ENCODE measurements around the gene TRAPPC10. TPM values are rescaled to one million over a fixed set of nuclear protein-coding genes. Genes with fewer than 3 reads are reported as not detected.

The TRAPPC10 gene
- total RNA-seq, 1 experiment from 2014 or later: 31.5 TPM

GRCh38 chr21:43997766-43998742, 14.1 kb upstream of the TRAPPC10 start:
- no TSS peak for BruUV-seq (replicated peaks)
- Histone ChIP-seq H4K20me1 (ENCODE audit: insufficient read depth) (no peaks in the 10 kb centered on the region), H2AFZ (ENCODE audit: low read depth, low read length, poor library complexity, severe bottlenecking) (no peak overlapping the region), H3K27me3 (ENCODE audit: insufficient read depth, low read length) (no peaks in the 10 kb centered on the region), H3K9me3 (ENCODE audit: control insufficient read depth in 1 of 2, insufficient read depth in 1 of 2, low read depth in 1 of 2, low read length in 2 of 2) (no peaks in the 10 kb centered on the region), H3K4me3 (replicated peaks in 1 of 2; ENCODE audit: low read depth in 1 of 2, low read length in 2 of 2) (no peak overlapping the region), H3K4me2 (ENCODE audit: low read length) (no peak overlapping the region), H3K4me1 (ENCODE audit: control insufficient read depth in 1 of 2, insufficient read depth in 2 of 2, low read length in 2 of 2) (no peaks in the 10 kb centered on the region), H3K79me2 (ENCODE audit: insufficient read depth, low read length) (no peaks in the 10 kb centered on the region), H3K9me2 (ENCODE audit: insufficient read depth) (no peaks in the 10 kb centered on the region), H3K9ac (ENCODE audit: low read length) (no peak overlapping the region), H3K27ac (ENCODE audit: low read depth, low read length) (no peak overlapping the region), H3K36me3 (ENCODE audit: control insufficient read depth in 1 of 2, insufficient read depth in 2 of 2, low read length in 2 of 2) (no peaks in the 10 kb centered on the region)
- ATAC-seq: no peak
- no peak for TF ChIP-seq ZBTB33 (IDR thresholded peaks at IDR 0.05; ENCODE audit: extremely low read depth, insufficient replicate concordance, low read length)
- TF ChIP-seq ELF1 (IDR thresholded peaks at IDR 0.05; ENCODE audit: borderline replicate concordance, low read depth): no peak
- TF ChIP-seq EZH2phosphoT487 (IDR thresholded peaks at IDR 0.05; ENCODE audit: borderline replicate concordance): no peak
- intact Hi-C loops (cut with micrococcal nuclease): no loop called here
- ChIA-PET POLR2A (no interaction called here), CTCF (no interaction called here), RAD21 (ENCODE audit: low non-redundant PET in 1 of 2, low total read pairs in 2 of 2, uncharacterized antibody in 2 of 2, unreplicated experiment in 2 of 2) (no interaction called here)
- DNase-seq (ENCODE audit: low read depth, low spot score): no peak

GRCh38 chr21:44000360-44000759, 11.7 kb upstream of the TRAPPC10 start:
- intact Hi-C loops (cut with micrococcal nuclease): loop anchor here (10.0 kb wide), 1 partner anchor 56 kb away; no protein-coding TSS in a partner anchor
- H3K9me2 ChIP-seq (ENCODE audit: insufficient read depth): no peaks in the 10 kb centered on the region
- H3K27me3 ChIP-seq (ENCODE audit: insufficient read depth, low read length): no peaks in the 10 kb centered on the region
- ChIA-PET CTCF (no interaction called here), POLR2A (no interaction called here), RAD21 (ENCODE audit: low non-redundant PET in 1 of 2, low total read pairs in 2 of 2, uncharacterized antibody in 2 of 2, unreplicated experiment in 2 of 2) (no interaction called here)
- no peaks in the 10 kb centered on the region for H3K36me3 ChIP-seq (ENCODE audit: control insufficient read depth in 1 of 2, insufficient read depth in 2 of 2, low read length in 2 of 2)
- TF ChIP-seq SIN3A (IDR thresholded peaks at IDR 0.05; ENCODE audit: low read depth) (no peak), TCF7L2 (IDR thresholded peaks at IDR 0.05; ENCODE audit: borderline replicate concordance, extremely low read depth, insufficient read depth, insufficient read length) (no peak), SP1 (IDR thresholded peaks at IDR 0.05; ENCODE audit: low read depth) (no peak), ATF3 (IDR thresholded peaks at IDR 0.05) (no peak), EZH2phosphoT487 (IDR thresholded peaks at IDR 0.05; ENCODE audit: borderline replicate concordance) (no peak)
- no peak overlapping the region for H3K4me3 ChIP-seq (replicated peaks in 1 of 2; ENCODE audit: low read depth in 1 of 2, low read length in 2 of 2)
- no peak overlapping the region for H2AFZ ChIP-seq (ENCODE audit: low read depth, low read length, poor library complexity, severe bottlenecking)
- DNase-seq (ENCODE audit: low read depth, low spot score): no peak
- BruUV-seq (replicated peaks): no TSS peak
- H4K20me1 ChIP-seq (ENCODE audit: insufficient read depth): no peaks in the 10 kb centered on the region
- H3K4me1 ChIP-seq (ENCODE audit: control insufficient read depth in 1 of 2, insufficient read depth in 2 of 2, low read length in 2 of 2): no peaks in the 10 kb centered on the region
- no peaks in the 10 kb centered on the region for H3K79me2 ChIP-seq (ENCODE audit: insufficient read depth, low read length)
- H3K9me3 ChIP-seq (ENCODE audit: control insufficient read depth in 1 of 2, insufficient read depth in 1 of 2, low read depth in 1 of 2, low read length in 2 of 2): no peaks in the 10 kb centered on the region
- no peak for ATAC-seq
- H3K4me2 ChIP-seq (ENCODE audit: low read length): no peak overlapping the region
- no peak overlapping the region for H3K27ac ChIP-seq (ENCODE audit: low read depth, low read length)
- no peak overlapping the region for H3K9ac ChIP-seq (ENCODE audit: low read length)
